NCI-H1105 treated with DMSO at 0.1 percent for 48 hours (cell line): Measurements from ENCODE around the gene LRRC9.
"Not testable (repeated sequence)": the region's sequence is repeated elsewhere in the genome, so short reads cannot be mapped to it uniquely, and the experiment has no call there.

Source experiments
- DNase-seq: peaks from one replicate; lab custom pipeline; 2025; lab: John Stamatoyannopoulos, UW

Gene LRRC9

DNA sequence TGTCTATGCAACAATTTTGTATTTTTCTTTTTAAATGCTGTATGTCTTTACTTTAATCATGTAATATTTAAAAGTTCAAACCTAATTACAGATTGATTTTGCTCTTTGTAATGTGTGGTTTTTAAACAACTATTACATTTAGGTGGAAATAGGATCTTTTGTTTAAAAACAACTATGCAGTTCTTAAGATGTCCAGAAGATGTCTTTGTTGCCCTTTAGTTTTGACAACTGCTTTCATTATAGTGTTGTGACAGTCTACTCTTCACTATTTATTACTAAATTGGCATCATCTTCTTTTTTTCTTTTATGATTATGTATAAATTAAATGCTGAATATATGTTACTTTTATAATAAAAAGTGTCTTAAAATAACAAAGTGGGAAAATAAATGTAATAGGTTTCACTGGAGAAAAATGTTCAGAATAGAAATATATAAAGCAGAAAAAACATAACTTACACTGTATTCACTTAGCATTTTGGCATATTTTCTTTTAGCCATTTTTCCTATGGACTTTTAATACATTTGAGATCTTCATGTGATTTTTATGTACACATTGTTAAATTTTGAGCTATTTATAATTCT, 144.6 kb downstream of the LRRC9 start:
- peak; percentile 49 for DNase-seq

DNA sequence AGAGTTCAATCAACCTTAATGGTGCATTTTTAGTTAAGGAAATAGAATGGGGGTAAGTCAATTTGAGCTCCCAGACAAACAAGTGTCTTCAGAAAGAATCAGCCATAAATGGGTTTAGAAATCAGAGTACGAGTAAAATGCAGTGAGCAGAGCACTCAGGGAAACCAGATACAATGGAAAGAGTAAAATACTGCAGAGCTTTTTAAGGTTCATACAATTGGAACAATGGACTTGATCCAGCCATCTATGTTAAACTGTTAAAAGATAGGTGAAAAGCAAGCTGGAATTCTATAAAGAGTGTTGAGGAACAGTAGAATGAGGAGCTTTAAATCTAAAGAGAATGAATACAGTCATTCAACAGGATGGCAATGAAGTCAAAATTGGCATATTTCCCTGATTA, 147.9 kb downstream of the LRRC9 start:
- DNase-seq, result no peak

DNA sequence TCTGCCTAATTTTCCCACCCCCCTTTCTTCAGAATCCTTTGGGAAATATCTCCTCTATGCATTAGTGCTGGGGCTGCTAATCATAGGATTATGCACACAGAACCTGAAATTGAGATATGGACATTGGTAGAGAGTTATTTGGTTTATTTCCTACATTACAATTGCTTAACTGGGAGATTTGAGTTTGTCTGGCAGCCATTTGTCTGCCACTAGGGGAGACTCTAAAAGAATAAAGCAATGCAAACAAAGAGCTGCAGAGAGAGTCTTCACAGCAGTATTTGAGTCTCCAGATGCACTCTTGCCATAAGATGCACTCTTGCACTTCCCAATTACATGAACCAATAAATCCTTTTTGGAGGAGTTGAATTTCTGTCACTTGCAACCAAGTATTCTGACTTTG, 159.8 kb downstream of the LRRC9 start:
- DNase-seq, result no peak

DNA sequence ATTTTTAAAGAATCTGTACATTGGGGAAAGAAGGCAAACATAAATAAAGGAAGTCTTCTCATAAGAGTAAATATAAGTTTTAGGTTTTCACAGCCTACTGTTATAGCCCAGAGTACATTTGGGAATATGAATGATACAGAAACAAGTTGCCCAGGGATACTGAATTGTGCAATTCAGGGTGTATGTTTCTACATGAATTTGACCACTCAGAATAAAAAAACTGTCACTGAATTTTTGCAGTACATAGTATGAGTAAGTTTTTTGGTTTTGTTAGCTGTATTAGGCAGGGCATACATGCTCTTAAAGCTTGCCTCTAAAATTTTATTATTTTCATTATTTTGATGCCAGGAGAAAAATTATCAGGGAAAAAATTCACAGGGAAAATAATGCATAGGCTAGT, 165.1 kb downstream of the LRRC9 start:
- no peak for DNase-seq

DNA sequence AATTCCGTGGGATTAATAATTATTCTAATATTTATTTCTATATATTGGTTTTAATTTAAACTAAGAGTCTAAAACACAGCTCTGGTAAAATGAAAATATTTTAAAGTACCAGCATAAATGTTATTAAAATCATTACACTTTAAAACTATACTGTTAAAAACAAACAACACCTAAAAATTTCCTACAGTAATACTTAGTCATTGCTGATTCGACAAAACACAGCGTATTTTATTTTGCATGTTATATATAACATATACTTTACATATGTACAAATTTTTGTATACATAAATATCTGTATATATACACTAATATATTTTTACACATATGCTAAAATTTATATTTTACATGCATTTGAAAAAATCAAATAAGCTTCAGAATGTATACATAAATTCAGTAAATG, 165.7 kb downstream of the LRRC9 start:
- DNase-seq, result no peak

DNA sequence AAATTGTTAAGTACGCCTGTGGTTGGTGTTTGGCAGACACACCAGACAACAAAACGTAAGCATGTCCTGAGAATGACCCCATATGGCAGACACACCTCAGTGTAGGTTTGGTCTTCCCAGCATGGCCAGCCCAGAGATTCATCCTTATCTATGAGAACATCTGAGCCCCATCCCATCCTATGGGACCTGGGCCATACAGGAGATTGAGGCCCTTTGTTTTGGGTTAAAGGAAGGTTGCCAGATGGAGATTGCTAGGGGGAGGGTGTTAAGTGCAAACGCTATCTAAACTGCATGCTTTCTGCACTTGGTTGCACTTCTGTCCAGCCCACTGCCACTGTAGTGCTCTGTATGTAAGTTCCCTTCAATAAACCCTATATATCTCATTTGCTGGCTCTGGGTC, 167.7 kb downstream of the LRRC9 start:
- DNase-seq, result no peak

DNA sequence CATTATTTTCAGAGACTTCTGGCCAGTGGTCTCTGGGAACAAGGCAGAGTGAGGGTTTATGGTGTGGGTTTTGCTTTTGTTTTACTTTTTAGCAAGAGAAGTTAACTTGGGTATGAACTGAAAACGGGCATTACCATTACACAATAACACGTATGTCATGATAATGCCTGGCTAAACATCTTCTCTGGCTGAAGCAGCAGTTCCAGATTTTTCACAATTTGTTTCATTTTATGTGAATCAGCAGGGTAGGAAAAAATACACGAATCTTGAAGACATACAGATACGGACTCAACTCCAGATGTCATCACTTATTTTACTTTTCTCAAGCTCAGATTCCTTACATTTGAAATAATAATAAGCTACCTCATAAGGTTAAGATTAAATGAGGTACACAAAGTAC, 169.3 kb downstream of the LRRC9 start:
- no peak for DNase-seq

DNA sequence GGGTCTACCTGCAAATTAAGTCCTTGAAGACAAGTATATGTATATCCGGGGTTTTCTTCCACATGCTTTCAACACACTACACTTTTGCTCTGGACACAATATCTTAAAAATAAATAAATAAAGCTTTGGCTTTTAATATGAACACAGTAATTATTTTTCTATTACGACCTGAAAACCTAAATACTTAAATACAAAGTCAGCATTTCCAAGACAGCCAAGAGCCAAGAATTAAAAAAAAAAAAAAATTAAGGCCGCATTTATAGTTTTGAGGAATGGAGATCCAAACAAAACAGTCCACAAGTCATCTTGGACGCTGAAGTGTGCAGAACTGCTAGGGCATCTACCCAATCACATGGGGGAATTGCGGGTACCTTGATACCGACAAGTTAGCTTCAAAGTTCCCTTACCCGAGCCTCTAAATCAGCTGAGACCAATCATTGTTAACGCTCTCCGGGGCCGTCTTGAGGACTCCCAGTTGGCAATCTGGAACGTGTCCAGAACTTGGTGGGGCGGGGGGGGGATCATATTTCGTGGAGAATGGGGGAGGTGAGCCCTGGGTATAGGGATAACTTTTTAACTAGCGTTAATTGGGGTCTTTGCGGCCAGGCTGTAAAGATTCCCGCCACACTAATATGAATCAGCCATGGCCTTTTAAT, 171.0 kb downstream of the LRRC9 start:
- DNase-seq, result peak; percentile 88

DNA sequence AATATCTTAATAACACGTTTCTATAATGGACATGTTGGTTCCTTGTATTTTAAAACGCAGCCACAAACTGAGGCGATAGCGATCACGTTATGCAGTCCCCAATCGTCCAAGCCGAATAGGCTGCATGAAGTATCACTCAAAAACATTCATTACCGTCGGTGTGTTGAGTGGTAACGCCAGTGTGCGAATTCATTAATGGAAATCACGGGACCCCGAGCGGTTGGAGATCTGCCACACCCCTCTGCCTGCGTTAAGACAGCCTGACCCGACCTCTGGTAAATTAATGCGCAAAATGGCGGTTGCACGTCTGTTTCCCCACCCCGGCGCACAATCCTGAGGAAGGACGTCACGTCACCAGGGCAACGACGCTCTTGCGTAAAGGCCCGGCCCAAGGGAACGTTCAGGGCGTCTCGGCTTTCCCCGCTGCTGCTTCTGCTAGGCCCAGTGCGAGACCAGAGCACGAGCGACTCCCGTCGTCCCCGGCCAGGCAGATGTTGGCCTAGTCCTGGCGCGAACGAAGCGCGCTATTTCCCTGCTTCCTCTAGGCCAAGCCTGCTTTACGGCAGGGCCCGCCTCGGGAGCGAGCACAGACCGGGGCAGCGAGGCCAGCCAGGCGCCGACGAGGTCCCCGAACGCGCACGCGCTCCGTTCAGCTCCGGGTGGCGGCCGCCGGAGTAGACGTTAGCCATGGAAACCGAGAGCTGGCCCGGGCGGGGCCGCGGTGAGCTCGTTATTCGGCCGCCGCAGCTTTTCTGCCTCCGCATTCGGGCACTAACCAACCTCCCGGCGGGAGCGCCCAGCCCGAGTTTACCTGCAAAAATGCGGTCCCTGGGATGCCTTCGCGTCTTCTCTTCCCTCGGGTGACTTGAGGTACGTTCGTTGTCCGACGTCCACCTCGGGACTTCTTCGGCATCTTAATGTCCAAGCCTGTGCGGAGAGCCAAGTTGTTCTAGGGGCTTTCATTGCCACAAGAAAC, 171.9 kb downstream of the LRRC9 start, which contains the start of gene PCNX4:
Gene PCNX4, plus strand, starts transcription at position 374 of the 976 bp plus-strand sequence. CDS start 15,716 bp downstream, outside the sequence.
- peak; percentile 99 for DNase-seq

DNA sequence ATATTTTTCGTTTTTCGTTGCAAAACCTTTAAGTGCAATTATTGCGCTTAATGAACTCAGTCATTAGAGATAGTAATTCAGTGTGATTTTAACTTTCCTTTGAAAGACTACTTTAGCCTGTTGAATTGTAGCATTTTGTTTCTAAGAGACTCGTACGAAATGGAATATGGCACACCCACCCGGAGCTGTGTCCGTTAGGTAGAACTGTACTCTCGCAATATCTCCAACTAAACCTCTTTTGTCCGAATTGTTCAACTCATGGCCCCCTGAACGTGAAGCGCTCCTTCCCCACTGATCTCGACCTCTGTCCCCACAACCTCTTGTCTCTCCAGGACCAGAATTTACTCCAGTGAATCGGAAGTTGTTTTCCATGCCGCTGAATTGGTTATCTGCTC, 172.6 kb downstream of the LRRC9 start:
- no peak for DNase-seq

DNA sequence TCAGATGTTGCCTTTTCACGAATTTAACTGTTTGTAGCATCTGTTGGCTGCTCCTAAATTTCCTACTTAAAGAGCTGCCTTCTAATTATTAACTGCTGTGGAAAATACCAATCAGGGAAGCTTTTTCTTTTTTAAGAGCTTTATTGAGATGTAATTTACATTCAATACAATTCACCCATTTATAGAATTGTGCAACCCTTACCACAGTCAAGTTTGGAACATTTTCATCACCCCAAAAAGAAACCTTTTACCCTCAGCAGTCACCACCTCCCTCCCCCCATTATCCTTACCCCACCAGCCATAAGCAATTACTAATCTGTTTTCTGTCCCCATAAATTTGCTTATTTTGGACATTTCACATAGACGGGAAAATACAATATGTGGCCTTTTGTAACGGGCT, 173.1 kb downstream of the LRRC9 start:
- DNase-seq, result no peak

DNA sequence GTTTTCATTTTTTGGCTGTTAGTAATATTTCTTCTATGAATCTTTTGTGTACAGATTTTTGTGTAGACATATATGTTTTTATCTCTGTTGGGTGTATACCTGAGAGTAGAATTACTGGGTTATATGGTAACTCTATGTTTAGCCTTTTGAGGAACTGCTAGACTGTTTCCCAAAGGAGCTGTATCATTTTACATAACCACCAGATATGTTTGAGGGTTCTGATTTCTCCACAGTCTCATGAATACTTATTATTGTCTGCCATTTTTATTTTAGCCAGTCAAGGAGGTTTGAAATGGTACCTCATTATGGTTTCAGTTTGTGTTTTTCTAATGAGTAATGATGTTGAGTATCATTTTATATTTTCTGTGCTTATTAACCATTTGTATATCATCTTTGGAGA, 173.7 kb downstream of the LRRC9 start:
- DNase-seq, result no peak

DNA sequence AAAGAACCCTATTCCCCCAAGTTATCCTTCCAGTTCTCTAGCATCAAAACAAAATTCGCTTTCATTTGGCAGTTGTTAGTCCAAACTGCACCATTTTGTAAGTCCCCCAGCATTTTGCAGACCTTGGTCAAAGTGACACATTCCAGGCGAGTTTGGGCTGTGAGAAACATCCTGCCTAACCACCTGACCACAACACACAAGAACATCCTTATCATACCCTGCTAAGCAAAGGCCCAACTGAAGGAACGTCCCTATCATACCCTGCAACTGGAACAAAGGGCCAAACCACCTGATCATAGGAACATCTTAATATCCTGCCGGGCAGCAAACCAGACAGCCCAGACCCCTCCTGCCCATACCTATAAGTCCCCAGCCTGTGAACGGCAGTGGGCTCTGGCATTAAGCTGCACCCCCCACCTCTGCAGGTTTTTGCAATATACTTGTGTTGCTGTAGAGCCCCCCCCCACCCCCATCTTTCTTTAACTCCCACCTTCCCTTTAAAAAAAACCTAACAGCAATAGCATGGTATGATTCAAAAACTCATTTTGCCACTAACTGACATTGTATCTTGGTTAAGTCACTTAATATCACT, 174.5 kb downstream of the LRRC9 start:
- no peak for DNase-seq

DNA sequence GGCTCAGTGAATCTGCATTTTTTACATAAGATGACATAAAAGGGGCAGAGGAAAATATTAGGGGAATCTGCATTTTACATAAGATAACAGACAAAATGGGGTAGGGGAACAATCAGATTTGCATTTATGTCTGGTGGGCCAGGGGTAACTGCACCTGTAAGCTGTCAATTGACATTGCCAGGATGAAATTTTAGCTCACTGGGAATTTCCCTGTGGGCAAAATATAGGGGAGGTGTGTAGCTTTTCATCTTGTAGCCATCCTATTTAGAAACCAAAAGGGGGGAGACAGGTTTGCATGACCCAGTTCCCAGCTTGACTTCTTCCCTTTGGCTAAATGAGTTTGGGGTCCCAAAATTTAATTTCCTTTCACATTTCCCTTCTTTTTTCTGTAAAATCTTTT, 175.3 kb downstream of the LRRC9 start:
- DNase-seq, result no peak

DNA sequence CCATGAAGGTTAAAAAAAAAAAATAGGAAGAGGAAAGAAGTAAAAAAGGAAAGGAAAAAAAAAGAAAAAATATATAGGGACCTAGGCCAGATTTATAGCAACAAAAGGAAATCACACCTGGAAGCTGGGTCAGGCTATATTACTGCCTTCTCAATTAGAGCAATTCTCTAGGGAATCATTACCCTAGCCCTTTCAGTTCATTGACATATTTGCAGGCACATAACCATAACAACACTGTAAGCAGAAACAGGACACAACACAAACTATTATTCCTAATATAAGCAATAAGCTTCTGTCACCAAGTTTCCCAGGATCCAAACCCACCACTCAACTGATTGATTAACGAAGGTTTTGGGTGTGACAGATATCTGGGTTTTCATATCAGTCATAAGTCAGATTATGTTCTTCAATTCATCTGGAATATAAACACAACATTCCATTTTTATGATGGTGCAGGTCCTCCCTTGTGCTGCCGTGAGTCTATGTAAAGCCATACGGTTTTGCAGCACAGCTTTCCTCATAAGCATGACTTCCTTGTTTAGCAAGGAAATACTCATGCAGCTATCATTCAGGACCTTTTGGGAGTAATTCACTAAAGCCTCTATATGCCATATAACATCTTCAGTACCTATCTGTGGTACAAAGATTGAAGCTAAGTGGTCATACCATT, 176.0 kb downstream of the LRRC9 start:
- DNase-seq, result peak; percentile 16

DNA sequence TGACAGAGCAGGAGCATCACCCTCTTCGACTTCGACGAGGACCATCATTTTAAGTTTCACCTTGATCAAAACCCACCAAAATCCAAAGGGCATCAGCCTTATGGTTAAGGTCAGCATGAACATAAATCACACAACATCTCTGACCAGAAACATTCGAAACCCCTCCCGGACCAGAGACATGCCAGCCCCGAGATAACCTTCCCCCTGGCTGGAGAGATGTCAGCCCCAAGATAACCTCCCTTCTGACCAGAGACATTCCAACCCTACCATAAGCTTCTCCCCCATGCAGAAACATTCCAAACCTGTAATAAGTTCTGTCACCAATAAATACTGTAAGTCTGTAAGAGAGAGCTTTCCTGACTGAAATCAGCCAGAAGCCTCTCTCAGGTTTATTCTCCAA, 178.0 kb downstream of the LRRC9 start:
- no peak for DNase-seq

DNA sequence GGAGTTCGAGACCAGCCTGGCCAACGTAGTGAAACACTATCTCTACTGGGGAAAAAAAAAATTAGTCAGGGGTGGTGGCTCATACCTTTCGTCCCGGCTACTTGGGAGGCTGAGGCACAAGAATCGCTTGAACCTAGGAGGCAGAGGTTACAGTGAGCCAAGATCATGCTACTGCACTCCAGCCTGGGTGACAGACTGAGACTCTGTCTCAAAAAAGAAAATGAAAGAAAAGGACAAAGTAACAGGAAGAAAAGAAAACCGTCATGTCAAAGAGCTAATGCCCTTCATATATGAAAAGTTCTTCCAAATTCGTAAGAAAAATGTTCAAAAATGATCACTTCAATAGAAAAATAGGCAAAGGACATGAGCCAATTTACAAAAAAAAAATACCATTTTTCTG, 179.9 kb downstream of the LRRC9 start:
- DNase-seq, result not testable (repeated sequence)

DNA sequence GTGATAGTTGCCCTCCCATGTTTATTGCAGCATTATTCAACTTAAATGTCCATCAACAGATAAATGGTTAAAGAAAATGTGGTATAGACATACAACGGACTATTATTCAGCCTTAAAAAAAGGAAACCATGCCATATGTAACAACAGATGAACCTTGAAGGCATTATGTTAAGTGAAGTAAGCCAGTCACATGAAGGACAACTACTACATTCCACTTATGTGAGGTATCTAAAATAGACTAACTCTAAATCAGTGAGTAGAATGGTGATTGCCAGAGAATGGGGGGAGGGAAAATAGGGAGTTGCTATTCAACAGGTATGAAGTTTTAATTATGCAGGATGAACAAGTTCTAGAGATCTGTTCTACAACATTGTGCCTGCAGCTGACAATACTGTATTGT, 181.8 kb downstream of the LRRC9 start:
- no peak for DNase-seq

DNA sequence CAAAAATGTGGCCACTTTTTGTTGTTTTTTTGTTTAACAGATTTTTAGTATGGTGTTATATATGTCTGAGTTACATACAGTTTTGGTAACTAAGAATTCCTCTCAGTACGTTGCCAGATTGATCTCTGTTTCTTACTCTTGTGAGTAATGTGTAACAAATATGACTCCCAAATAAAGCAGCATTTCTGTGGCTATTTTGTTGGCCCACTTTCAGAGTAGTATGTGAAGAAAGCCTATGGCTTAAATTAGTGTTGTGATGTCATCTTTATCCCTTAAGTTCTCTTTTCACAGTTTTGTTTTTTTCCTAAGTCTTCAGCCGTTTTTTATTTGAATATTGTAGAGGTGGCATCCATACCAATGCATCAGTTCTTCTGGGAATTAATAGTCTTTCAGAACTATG, 182.4 kb downstream of the LRRC9 start:
- no peak for DNase-seq

DNA sequence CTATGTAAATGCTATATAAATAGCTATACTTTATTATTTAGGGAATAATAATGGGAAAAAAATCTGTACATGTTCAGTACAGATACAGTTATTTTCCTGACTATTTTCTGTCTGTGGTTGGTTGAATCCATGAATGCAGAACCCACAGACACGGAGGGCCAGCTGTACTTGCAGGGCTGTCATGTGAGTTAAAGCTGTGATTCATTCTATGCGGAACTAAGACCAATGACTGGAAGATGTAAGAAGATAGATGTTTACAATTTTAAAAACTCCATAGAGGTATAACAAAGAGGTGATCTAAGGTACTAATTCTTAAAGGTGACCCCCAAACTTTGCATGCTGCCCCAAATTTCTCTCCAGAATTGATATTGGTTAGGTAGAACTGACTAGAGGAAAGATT, 186.4 kb downstream of the LRRC9 start:
- DNase-seq, result no peak

DNA sequence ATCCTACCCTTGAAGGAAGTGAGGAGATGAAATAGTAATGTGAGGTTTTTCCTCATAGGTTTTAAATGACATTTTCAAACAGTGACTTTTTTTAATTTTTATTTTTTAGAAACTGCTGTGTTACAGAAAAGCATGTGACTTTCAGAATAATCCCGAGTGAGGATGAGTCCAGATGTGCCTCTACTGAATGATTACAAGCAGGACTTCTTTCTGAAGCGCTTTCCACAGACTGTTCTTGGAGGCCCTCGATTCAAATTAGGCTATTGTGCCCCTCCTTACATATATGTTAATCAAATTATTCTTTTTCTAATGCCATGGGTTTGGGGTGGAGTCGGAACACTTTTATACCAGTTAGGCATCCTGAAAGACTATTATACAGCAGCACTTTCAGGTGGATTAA, 187.5 kb downstream of the LRRC9 start:
- no peak for DNase-seq

DNA sequence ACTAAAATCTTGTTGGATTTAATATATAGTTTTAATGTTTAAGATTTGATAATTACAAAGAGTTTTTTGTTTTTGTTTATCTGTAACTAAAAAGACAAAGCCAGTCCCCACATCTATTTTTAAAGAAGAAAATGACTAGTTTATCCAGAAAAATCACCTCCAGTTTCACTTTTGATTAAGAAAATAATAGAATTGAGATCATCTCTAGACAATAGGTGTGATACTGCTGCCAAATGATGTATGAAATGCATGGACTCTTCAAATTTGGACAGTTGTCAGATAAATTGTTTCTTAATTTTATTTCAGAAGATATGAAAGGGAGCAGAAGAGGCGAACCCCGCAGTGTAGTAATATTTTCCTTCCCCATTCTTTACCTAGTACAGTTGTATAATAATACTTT, 191.8 kb downstream of the LRRC9 start:
- DNase-seq, result no peak
